ENCODE measurements around the gene LSR. TPM values are rescaled to one million over a fixed set of nuclear protein-coding genes. Genes with fewer than 3 reads are reported as not detected.
"Not testable (repeated sequence)": the region's sequence is repeated elsewhere in the genome, so short reads cannot be mapped to it uniquely, and the experiment has no call there.

The LSR gene
- total and polyA plus RNA-seq, 2 donors from 2014 or later, result 37.9 to 87.2 TPM

GRCh38 chr19:35220315-35220921 is 28.4 kb upstream of the LSR start:
- TF ChIP-seq CTCF (IDR thresholded peaks at IDR 0.05; ENCODE audit: borderline replicate concordance, extremely low read depth, insufficient read depth), result no peak
- FAIRE-seq (no peak), DNase-seq (no peak)
- Histone ChIP-seq H3K36me3 (ENCODE audit: control insufficient read depth in 2 of 3, insufficient read depth in 3 of 3, low read length in 3 of 3) (no peaks in the 10 kb centered on the region), H3K4me3 (ENCODE audit: low read length in 3 of 3) (no peak overlapping the region), H3K27me3 (ENCODE audit: control insufficient read depth, insufficient read depth, low read length) (no peaks in the 10 kb centered on the region), H3K4me1 (ENCODE audit: control insufficient read depth in 2 of 3, insufficient read depth in 2 of 3, low read depth in 1 of 3, low read length in 3 of 3) (peaks cover 0 to 2% (median 0%) of the 10 kb centered on the region in 3 donors), H3K9me3 (ENCODE audit: control insufficient read depth in 2 of 3, insufficient read depth in 1 of 3, low read length in 3 of 3) (peaks cover 0 to 4% (median 3%) of the 10 kb centered on the region in 3 donors), H3K9ac (ENCODE audit: low read length in 3 of 3) (no peak overlapping the region), H3K27ac (ENCODE audit: low read depth in 2 of 2, low read length in 2 of 2) (no peak overlapping the region)
- intact Hi-C loops (cut with DNase I), result no loop called here

- intact Hi-C loops (cut with DNase I); FAIRE-seq; H3K9me3 ChIP-seq (ENCODE audit: control insufficient read depth in 2 of 3, insufficient read depth in 1 of 3, low read length in 3 of 3); H3K9ac ChIP-seq (ENCODE audit: low read length in 3 of 3); H3K4me3 ChIP-seq (ENCODE audit: low read length in 3 of 3); H3K36me3 ChIP-seq (ENCODE audit: control insufficient read depth in 2 of 3, insufficient read depth in 3 of 3, low read length in 3 of 3); H3K27me3 ChIP-seq (ENCODE audit: control insufficient read depth, insufficient read depth, low read length); DNase-seq; H3K27ac ChIP-seq (ENCODE audit: low read depth in 2 of 2, low read length in 2 of 2); H3K4me1 ChIP-seq (ENCODE audit: control insufficient read depth in 2 of 3, insufficient read depth in 2 of 3, low read depth in 1 of 3, low read length in 3 of 3): not testable (repeated sequence)
These were observed 27.7 kb upstream of the LSR start for GRCh38 chr19:35220973-35221590.

GRCh38 chr19:35222373-35223015 is 26.3 kb upstream of the LSR start:
- Histone ChIP-seq H3K36me3 (ENCODE audit: control insufficient read depth in 2 of 3, insufficient read depth in 3 of 3, low read length in 3 of 3) (no peaks in the 10 kb centered on the region), H3K27ac (ENCODE audit: low read depth in 2 of 2, low read length in 2 of 2) (no peak overlapping the region), H3K9me3 (ENCODE audit: control insufficient read depth in 2 of 3, insufficient read depth in 1 of 3, low read length in 3 of 3) (peaks cover 0 to 4% (median 3%) of the 10 kb centered on the region in 3 donors), H3K27me3 (ENCODE audit: control insufficient read depth, insufficient read depth, low read length) (no peaks in the 10 kb centered on the region), H3K9ac (ENCODE audit: low read length in 3 of 3) (no peak overlapping the region), H3K4me1 (ENCODE audit: control insufficient read depth in 2 of 3, insufficient read depth in 2 of 3, low read depth in 1 of 3, low read length in 3 of 3) (no peaks in the 10 kb centered on the region), H3K4me3 (ENCODE audit: low read length in 3 of 3) (no peak overlapping the region)
- FAIRE-seq (no peak), DNase-seq (no peak)
- intact Hi-C loops (cut with DNase I), result no loop called here
- TF ChIP-seq CTCF (IDR thresholded peaks at IDR 0.05; ENCODE audit: borderline replicate concordance, extremely low read depth, insufficient read depth), result no peak

GRCh38 chr19:35223084-35223790 is 25.6 kb upstream of the LSR start:
- FAIRE-seq, result no peak
- Histone ChIP-seq H3K4me1 (ENCODE audit: control insufficient read depth in 2 of 3, insufficient read depth in 2 of 3, low read depth in 1 of 3, low read length in 3 of 3) (no peaks in the 10 kb centered on the region), H3K9ac (ENCODE audit: low read length in 3 of 3) (no peak overlapping the region), H3K27ac (ENCODE audit: low read depth in 2 of 2, low read length in 2 of 2) (no peak overlapping the region), H3K4me3 (ENCODE audit: low read length in 3 of 3) (no peak overlapping the region), H3K36me3 (ENCODE audit: control insufficient read depth in 2 of 3, insufficient read depth in 3 of 3, low read length in 3 of 3) (no peaks in the 10 kb centered on the region), H3K27me3 (ENCODE audit: control insufficient read depth, insufficient read depth, low read length) (no peaks in the 10 kb centered on the region), H3K9me3 (ENCODE audit: control insufficient read depth in 2 of 3, insufficient read depth in 1 of 3, low read length in 3 of 3) (peaks cover 0 to 4% (median 3%) of the 10 kb centered on the region in 3 donors)
- no peak for DNase-seq
- intact Hi-C loops (cut with DNase I), result no loop called here
- no peak for TF ChIP-seq CTCF (IDR thresholded peaks at IDR 0.05; ENCODE audit: borderline replicate concordance, extremely low read depth, insufficient read depth)
